Mesenchymal stem cell (in vitro differentiated cells and primary cell): ENCODE results near the gene IL27RA.

Experiments
- DNase-seq: peaks from one replicate; pipeline ENCODE4 v3.0.0-alpha.2; 2013
- H2AFZ ChIP-seq: one replicate; pipeline ENCODE4 v1.6.1; 2013; ENCODE audit warnings: low read depth, mild to moderate bottlenecking, control low read depth, inconsistent platforms, low read length, moderate library complexity
- H2AK5ac ChIP-seq: 2 replicates; pipeline ENCODE4 v1.6.1; 2013; ENCODE audit warnings: low read length, moderate library complexity, mild to moderate bottlenecking, inconsistent platforms; ENCODE audit not compliant: severe bottlenecking
- H2BK120ac ChIP-seq: one replicate; pipeline ENCODE4 v1.6.1; 2013; ENCODE audit warnings: low read depth, mild to moderate bottlenecking, inconsistent platforms, low read length, moderate library complexity
- H2BK12ac ChIP-seq, 2 experiments: one replicate each; pipeline ENCODE4 v1.6.1; 2013; ENCODE audit warnings: inconsistent platforms in 2 of 2, low read length in 2 of 2, mild to moderate bottlenecking in 2 of 2, moderate library complexity in 2 of 2, control low read depth in 1 of 2
- H2BK15ac ChIP-seq: one replicate; pipeline ENCODE4 v1.6.1; 2013; ENCODE audit warnings: mild to moderate bottlenecking, low read depth, inconsistent platforms; ENCODE audit not compliant: poor library complexity, severe bottlenecking
- H2BK5ac ChIP-seq: 2 replicates; pipeline ENCODE4 v1.6.1; 2013; ENCODE audit warnings: low read depth, mild to moderate bottlenecking, low read length, control low read depth, inconsistent platforms; ENCODE audit not compliant: poor library complexity, severe bottlenecking
- H3K14ac ChIP-seq, 2 experiments: one replicate each; pipeline ENCODE4 v1.6.1; 2013; ENCODE audit warnings: inconsistent platforms in 2 of 2, low read length in 2 of 2, control low read depth in 1 of 2, mild to moderate bottlenecking in 1 of 2, moderate library complexity in 1 of 2
- H3K18ac ChIP-seq, 2 experiments: one replicate each; pipeline ENCODE4 v1.6.1; 2013; ENCODE audit warnings: inconsistent platforms in 2 of 2, low read length in 2 of 2, control low read depth in 1 of 2, low read depth in 1 of 2, mild to moderate bottlenecking in 1 of 2
- H3K23ac ChIP-seq, 2 experiments: one replicate each; pipeline ENCODE4 v1.6.1; 2013; ENCODE audit warnings: inconsistent platforms in 2 of 2, low read length in 2 of 2, mild to moderate bottlenecking in 2 of 2, moderate library complexity in 2 of 2, control low read depth in 1 of 2
- H3K27ac ChIP-seq: 2 replicates; pipeline ENCODE4 v1.5.1; 2013; ENCODE audit warnings: mild to moderate bottlenecking, moderate library complexity, low read length, control low read depth, inconsistent platforms; ENCODE audit not compliant: poor library complexity, severe bottlenecking
- H3K27me3 ChIP-seq, 2 experiments: 2 replicates each; pipeline versions ENCODE4 v1.6.1 to v1.7.0; 2013; ENCODE audit warnings: low read length in 2 of 2, mild to moderate bottlenecking in 2 of 2, moderate library complexity in 2 of 2, control low read depth in 1 of 2, inconsistent platforms in 1 of 2; ENCODE audit not compliant: control insufficient read depth in 1 of 2, insufficient read depth in 1 of 2
- H3K36me3 ChIP-seq, 2 experiments: 2 replicates each; pipeline versions ENCODE4 v1.6.1 to v1.7.0; 2013; ENCODE audit warnings: low read length in 2 of 2, control low read depth in 1 of 2, inconsistent platforms in 1 of 2, low read depth in 1 of 2, mild to moderate bottlenecking in 1 of 2; ENCODE audit not compliant: insufficient read depth in 2 of 2, control insufficient read depth in 1 of 2
- H3K4ac ChIP-seq, 2 experiments: one replicate each; pipeline ENCODE4 v1.6.1; 2013; ENCODE audit warnings: inconsistent platforms in 2 of 2, low read length in 2 of 2, mild to moderate bottlenecking in 2 of 2, moderate library complexity in 2 of 2, control low read depth in 1 of 2, low read depth in 1 of 2
- H3K4me1 ChIP-seq: 2 replicates; pipeline ENCODE4 v1.6.1; 2013; ENCODE audit warnings: low read depth, low read length, control low read depth; ENCODE audit not compliant: control insufficient read depth, insufficient read depth
- H3K4me2 ChIP-seq: 2 replicates; pipeline ENCODE4 v1.6.1; 2013; ENCODE audit warnings: low read length, mild to moderate bottlenecking, inconsistent platforms; ENCODE audit not compliant: poor library complexity, severe bottlenecking
- H3K4me3 ChIP-seq, 2 experiments: 2 replicates each; pipeline versions ENCODE4 v1.5.1 to v1.7.0; 2013; ENCODE audit warnings: low read length in 2 of 2, mild to moderate bottlenecking in 2 of 2, control low read depth in 1 of 2, low read depth in 1 of 2; ENCODE audit not compliant: insufficient read depth in 1 of 2
- H3K79me1 ChIP-seq: replicated peaks from 2 replicates; pipeline ENCODE4 v1.6.1; 2013; ENCODE audit warnings: mild to moderate bottlenecking, control low read depth, low read length, inconsistent platforms; ENCODE audit not compliant: poor library complexity, severe bottlenecking
- H3K9ac ChIP-seq: 2 replicates; pipeline ENCODE4 v1.7.0; 2013; ENCODE audit warnings: mild to moderate bottlenecking, low read length, moderate library complexity
- H3K9me3 ChIP-seq: 2 replicates; pipeline ENCODE4 v1.7.0; 2013; ENCODE audit warnings: mild to moderate bottlenecking, low read length; ENCODE audit not compliant: control insufficient read depth
- H4K8ac ChIP-seq: one replicate; pipeline ENCODE4 v1.6.1; 2013; ENCODE audit warnings: inconsistent platforms, mild to moderate bottlenecking, low read length, moderate library complexity
- H4K91ac ChIP-seq: one replicate; pipeline ENCODE4 v1.6.1; 2013; ENCODE audit warnings: mild to moderate bottlenecking, low read length, inconsistent platforms
- WGBS: methylation state at CpG from one replicate; pipeline ENCODE4 v1.1.7; 2013; ENCODE audit warnings: mixed read lengths; 5-methylcytosine and 5-hydroxymethylcytosine counted together

Gene IL27RA

DNA sequence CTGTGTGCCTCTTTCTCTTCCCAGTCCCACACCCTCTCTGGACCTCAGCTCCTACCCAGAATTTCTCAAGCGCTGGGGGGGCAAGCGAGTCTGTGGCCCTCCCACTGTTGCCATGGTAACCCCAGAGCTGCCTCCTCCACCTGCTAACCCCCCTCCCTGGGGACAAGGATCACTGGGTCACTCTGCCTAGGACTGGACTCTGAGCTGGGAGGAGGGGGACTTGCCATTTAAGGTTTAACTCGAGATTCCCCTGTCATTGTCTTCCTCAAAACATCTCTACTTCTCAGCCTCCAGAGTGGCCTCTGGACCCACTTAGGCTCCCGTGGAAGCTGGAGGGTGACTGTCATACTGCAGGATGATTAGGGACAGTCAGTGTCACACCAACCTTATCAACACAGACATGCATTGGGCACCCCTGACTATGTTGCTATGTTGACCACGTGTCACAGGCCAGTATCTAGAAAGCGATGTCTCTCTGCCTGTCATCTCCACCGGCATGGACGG, 28.1 kb downstream of the IL27RA start:
- Histone ChIP-seq H2BK12ac (no peak overlapping the region), H3K79me1 (no peaks in the 10 kb centered on the region), H3K4me1 (peaks cover 21% of the 10 kb centered on the region), H3K27ac (no peak overlapping the region), H3K9ac (no peak overlapping the region), H2BK5ac (no peak overlapping the region), H3K4ac (no peak overlapping the region), H3K14ac (no peak overlapping the region), H3K4me2 (no peak overlapping the region), H3K23ac (no peak overlapping the region), H2AFZ (no peak overlapping the region), H2BK120ac (no peak overlapping the region), H4K8ac (no peak overlapping the region), H4K91ac (no peak overlapping the region), H3K18ac (no peak overlapping the region), H3K9me3 (no peaks in the 10 kb centered on the region), H2BK15ac (no peak overlapping the region), H2AK5ac (no peak overlapping the region), H3K27me3 (peaks cover 31 to 59% of the 10 kb centered on the region in 2 experiments), H3K36me3 (no peaks in the 10 kb centered on the region), H3K4me3 (no peak overlapping the region)
- 76% methylated on average over 5 of the region's 8 CpGs for WGBS
- DNase-seq = no peak

DNA sequence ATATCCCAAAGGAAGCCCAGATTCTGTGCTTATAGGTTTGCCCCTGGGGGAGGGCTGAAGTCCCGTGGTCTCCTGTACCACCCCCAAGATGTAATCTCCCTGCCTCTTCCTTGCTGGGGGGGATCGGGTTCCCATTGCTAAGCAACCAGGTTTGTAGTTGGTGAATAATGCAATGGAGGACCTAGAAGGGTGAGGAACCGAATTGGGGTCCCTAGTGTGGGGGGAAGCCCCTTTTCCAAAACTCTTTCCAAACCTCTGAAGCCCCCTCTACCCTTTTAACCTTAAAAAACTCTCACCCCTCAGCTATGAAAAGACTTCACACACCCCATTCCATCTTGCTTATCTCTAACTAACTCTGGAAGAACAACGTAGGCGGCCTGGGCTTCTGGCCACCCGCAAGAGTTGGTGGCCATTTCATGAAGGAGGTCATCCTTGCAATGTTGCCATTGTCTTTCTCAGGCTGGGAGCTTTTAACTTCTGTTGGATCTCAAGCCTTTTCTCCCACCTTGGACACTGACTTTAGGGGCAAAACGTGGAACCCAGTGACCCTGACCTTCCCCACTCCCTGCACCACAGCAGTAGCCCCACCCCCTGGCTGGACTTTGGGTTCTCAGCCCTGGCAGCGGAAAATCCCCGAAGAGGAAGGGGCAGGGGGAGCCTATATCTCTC, 29.7 kb downstream of the IL27RA start:
- Histone ChIP-seq H3K4me1 (peaks cover 21% of the 10 kb centered on the region), H4K91ac (no peak overlapping the region), H4K8ac (no peak overlapping the region), H3K36me3 (no peaks in the 10 kb centered on the region), H2BK12ac (no peak overlapping the region), H3K9me3 (no peaks in the 10 kb centered on the region), H3K9ac (no peak overlapping the region), H2AFZ (no peak overlapping the region), H3K27ac (no peak overlapping the region), H3K79me1 (no peaks in the 10 kb centered on the region), H3K4me2 (no peak overlapping the region), H3K23ac (no peak overlapping the region), H2AK5ac (no peak overlapping the region), H2BK5ac (no peak overlapping the region), H3K4me3 (no peak overlapping the region), H3K18ac (no peak overlapping the region), H3K27me3 (peaks cover 30 to 53% of the 10 kb centered on the region in 2 experiments), H3K14ac (no peak overlapping the region), H3K4ac (no peak overlapping the region), H2BK15ac (no peak overlapping the region), H2BK120ac (no peak overlapping the region)
- DNase-seq = no peak
- 81% methylated on average over 5 of the region's 9 CpGs for WGBS

- no peak within 1 kb of the TSS for H2AK5ac ChIP-seq
- H3K36me3 ChIP-seq = no peaks in the 10 kb centered on the region
- no peak within 1 kb of the TSS for H3K27ac ChIP-seq
- no peak within 1 kb of the TSS for H2BK120ac ChIP-seq
- no peak within 1 kb of the TSS for H2BK15ac ChIP-seq
- peaks cover 30 to 47% of the 10 kb centered on the region in 2 experiments for H3K27me3 ChIP-seq
- H2BK5ac ChIP-seq = no peak within 1 kb of the TSS
- H4K91ac ChIP-seq = no peak within 1 kb of the TSS
- no peaks in the 10 kb centered on the region for H3K9me3 ChIP-seq
- DNase-seq = no peak
- no peaks in the 10 kb centered on the region for H3K79me1 ChIP-seq
- no peak within 1 kb of the TSS for H4K8ac ChIP-seq
- peaks cover 21% of the 10 kb centered on the region for H3K4me1 ChIP-seq
- H3K9ac ChIP-seq = no peak within 1 kb of the TSS
- H3K4me3 ChIP-seq = no peak within 1 kb of the TSS
- H3K23ac ChIP-seq = no peak within 1 kb of the TSS
- no peak within 1 kb of the TSS for H3K14ac ChIP-seq
- H3K18ac ChIP-seq = no peak within 1 kb of the TSS
- H3K4me2 ChIP-seq = no peak within 1 kb of the TSS
- no peak within 1 kb of the TSS for H2AFZ ChIP-seq
- no peak within 1 kb of the TSS for H3K4ac ChIP-seq
- H2BK12ac ChIP-seq = no peak within 1 kb of the TSS
- 76% methylated on average over 19 of the region's 19 CpGs for WGBS
Observed at GRCh38 chr19:14061751-14062557, 30.4 kb downstream of the IL27RA start, which contains the start of gene PALM3. PALM3 (minus strand) TSS chr19:14062076; CDS start chr19:14061980, 96 bp downstream.

GRCh38 chr19:14062558-14062855, 30.9 kb downstream of the IL27RA start:
- Histone ChIP-seq H3K14ac (no peak overlapping the region), H3K9ac (no peak overlapping the region), H4K8ac (no peak overlapping the region), H2AFZ (no peak overlapping the region), H2AK5ac (no peak overlapping the region), H2BK12ac (no peak overlapping the region), H3K27me3 (peaks cover 30 to 46% of the 10 kb centered on the region in 2 experiments), H3K4me3 (no peak overlapping the region), H3K18ac (no peak overlapping the region), H3K9me3 (no peaks in the 10 kb centered on the region), H2BK120ac (no peak overlapping the region), H3K27ac (no peak overlapping the region), H2BK15ac (no peak overlapping the region), H3K4me1 (peaks cover 16% of the 10 kb centered on the region), H3K4ac (no peak overlapping the region), H3K36me3 (no peaks in the 10 kb centered on the region), H3K23ac (no peak overlapping the region), H2BK5ac (no peak overlapping the region), H3K4me2 (no peak overlapping the region), H4K91ac (no peak overlapping the region), H3K79me1 (no peaks in the 10 kb centered on the region)
- WGBS = 89% methylated on average over 5 of the region's 5 CpGs
- no peak for DNase-seq
